Measurements from ENCODE around the gene MAML2.

MAML2 gene

GRCh38 chr11:96177146-96177545 is 165.8 kb downstream of the MAML2 start:
- no peak for DNase-seq

DNA sequence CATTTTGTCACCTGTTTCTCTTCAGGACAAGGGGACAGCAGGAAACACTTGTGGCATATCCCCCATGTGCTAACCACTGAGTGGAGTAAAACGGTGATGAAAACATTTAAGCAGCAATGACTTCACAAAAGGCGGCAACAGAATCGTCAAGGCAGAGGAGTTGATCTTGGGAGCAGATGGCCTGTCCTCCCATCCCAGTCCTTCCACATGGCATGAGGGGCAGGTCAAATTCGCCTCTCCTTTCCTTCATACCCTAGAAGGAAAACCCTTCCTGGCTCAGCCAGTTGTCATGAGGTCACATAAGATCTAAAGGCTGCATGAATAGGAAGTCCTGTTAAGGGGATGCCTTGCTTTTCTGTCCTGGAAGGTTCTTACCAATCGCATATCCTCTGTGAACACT is 169.1 kb downstream of the MAML2 start:
- DNase-seq: no peak

GRCh38 chr11:96173422-96173821 is 169.6 kb downstream of the MAML2 start:
- no peak for DNase-seq

GRCh38 chr11:96172604-96173003 is 170.4 kb downstream of the MAML2 start:
- DNase-seq: peak; percentile 63

DNA sequence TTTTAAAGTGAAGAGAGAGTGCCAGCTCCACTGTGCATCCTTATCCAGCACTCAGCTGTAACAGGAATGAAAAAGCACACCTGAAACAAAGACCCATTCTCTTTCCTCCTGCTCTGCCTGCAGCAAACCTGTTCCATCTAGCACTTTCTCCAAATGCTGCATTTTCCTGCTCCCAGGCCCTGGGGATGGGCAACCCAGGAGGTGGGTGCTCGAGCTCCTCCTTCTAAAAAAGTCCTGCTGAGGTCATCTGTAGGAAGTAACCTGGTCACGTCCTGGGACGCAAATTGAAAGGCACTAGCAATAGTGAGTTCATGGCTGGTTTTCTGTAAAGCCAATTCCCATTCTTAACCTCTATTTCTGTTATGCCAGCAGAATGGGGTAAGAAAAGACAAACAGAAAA is 173.7 kb downstream of the MAML2 start:
- DNase-seq: no peak

DNA sequence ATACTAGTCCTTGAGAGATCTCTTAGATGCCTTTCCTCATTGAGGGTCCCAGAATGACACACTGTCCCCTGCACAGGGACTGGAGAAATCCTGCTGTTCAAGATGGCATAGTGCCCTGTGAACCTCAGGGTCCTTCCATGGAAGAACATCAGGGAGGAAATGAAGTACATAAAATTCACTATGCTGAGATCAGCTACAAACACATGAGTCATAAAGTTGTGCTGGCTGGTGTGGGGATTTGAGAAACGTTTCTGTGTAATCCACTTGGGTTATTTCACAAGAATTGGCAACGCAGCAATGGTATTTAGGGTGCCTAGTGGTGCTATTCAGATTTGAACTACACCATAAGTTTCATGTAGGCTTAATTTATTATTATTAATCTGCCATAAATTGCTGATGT is 174.4 kb downstream of the MAML2 start:
- DNase-seq: peak; percentile 90

GRCh38 chr11:96167787-96168186 is 175.2 kb downstream of the MAML2 start:
- DNase-seq: no peak

- DNase-seq: no peak
These were observed 175.7 kb downstream of the MAML2 start for GRCh38 chr11:96167203-96167758.

DNA sequence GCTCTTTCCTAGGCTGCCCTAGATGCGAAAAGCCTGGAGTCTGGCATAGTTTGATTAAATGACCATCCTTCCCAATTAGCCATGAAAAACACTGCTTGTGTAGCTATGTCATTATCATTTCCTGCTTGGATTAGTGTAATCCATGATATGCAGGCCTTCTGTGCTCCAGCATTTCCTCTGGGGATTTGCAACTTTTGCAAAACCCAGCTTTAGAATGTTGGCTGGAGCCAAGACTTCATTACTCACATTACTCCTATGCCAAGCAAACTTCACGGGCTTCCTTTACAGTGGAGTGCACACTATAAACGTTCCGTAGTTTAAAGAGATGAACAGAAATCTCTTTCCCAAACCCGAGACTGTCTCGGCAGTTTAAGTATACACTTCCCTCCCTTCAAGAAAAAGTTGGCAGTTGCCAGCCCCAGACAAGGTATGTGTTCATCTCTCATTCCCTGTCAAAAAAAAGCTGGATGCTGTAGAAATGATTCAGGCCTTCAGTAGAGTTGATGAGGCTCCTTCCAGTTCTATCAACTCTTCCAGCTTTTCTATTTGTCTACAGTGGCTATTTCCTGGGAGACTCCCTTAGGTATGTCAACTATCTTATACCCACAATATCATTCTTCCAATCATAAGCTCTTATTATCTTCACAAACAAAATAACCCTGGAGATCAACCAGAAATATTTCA is 180.0 kb downstream of the MAML2 start:
- DNase-seq: peak; percentile 98

GRCh38 chr11:96161307-96162089 is 181.5 kb downstream of the MAML2 start:
- peak; percentile 74 for DNase-seq

DNA sequence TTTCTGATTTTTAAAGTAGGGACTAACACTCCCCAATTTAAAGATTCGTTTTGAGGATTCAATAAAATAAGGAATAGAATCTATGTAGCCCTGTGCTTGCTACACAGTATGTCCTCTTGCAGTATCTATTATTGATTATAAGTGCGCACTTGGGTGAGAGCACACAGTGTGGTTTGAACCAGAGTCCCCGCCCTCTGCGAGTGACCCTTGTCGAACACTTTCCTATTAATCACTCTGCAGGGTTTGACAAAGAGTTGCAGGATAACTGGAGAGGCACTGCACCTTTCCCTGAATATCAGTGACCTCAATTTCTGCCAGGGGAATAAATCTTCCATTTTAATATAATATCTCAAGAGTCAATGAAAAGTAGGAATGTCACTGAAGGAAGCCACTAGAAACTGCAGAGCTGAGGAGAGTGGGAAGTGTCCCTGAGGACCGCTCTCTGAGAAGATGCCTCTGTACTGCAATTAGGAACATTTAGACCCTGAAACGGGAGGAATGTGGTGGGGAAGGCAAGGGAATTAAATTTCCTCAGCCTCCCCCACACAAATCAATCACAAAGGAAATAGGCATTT is 182.2 kb downstream of the MAML2 start:
- no peak for DNase-seq

DNA sequence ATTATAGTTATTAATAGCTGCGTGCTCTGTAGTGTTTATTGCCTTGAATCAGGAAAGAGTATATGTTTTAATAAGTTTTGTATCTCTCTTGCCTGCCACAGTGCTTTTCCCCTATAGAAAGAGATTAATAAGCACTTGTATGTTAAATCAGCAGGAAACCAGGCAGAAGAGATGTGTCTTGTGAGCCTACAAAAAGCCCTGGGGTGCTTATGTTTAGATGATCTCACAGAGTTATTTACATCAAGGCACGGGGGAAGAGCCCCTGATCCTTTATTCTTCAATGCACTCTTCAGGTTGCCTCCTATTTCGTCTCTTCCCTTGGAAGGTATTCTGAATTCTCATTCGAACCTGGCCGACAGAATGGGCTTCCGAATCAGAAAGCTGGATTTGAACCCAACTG is 183.0 kb downstream of the MAML2 start:
- DNase-seq: no peak

- no peak for DNase-seq
These were observed 184.9 kb downstream of the MAML2 start for GRCh38 chr11:96158126-96158525.

DNA sequence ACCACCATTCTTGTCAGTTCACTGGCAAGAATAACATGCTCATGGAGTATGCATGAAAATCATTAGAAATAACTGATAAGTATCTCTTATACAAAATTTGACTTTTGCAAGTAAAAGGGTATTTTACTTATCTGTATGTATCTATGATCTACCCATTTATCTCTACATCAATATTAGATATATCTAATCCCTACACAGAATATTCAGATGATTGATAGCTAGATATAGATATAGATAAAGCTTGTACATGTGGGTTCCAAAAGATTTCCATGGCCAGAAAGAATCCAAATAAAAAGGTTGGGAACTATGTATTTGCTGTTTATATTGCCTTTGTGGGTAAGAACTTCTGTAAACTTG is 185.5 kb downstream of the MAML2 start:
- DNase-seq: no peak

DNA sequence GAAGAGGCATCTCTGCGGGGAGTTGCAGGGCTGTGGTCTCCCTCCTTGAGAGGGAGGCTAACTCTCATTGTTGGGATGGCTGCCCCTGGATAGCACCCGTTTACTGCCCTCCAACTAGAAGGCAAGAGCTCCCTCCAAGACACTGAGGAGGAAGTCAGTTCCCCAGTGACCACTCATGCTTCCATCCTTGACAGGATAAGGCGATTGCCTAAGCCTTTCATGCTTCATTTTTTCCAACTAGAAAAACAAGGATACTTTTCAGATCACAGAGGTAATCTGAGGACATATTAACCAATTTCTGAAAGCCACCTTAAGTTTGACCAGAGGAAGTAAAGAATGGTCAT is 186.6 kb downstream of the MAML2 start:
- DNase-seq: no peak

GRCh38 chr11:96155627-96156378 is 187.2 kb downstream of the MAML2 start:
- peak; percentile 99 for DNase-seq

DNA sequence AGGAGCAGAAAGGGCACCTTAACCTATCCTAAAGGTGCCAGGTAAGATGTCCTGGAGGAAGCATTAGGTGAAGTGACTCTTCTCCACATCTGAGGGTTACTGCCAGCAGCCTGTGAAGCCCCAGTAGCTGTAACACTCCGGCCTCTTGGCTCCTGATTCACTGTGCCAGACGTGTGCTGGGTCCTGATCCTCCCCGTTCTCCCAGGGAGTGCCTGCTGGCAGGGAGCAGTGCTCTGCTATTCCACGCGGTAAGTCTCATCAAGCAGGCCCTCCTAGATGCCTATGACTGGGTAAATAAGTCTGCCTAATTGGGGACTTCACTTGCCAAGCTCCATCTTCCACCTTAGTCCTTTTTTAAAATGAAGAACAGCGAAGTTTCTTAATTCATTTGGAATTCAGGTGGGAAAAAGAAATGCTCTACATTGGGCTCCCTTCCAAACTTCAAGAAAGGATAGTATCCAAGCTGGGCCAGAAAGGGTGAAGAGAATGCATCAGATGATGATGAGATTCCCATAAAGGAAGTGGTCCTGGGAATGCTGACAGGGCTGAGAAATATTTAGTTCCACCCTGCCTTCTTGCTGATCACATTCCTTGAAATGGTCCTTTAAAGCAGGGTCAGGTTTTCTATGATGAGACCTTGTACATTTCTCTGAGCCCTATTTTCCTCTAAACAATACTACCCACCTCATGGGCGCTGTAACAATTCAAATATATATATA is 188.0 kb downstream of the MAML2 start:
- DNase-seq: peak; percentile 91

GRCh38 chr11:96152623-96153022 is 190.4 kb downstream of the MAML2 start:
- no peak for DNase-seq

DNA sequence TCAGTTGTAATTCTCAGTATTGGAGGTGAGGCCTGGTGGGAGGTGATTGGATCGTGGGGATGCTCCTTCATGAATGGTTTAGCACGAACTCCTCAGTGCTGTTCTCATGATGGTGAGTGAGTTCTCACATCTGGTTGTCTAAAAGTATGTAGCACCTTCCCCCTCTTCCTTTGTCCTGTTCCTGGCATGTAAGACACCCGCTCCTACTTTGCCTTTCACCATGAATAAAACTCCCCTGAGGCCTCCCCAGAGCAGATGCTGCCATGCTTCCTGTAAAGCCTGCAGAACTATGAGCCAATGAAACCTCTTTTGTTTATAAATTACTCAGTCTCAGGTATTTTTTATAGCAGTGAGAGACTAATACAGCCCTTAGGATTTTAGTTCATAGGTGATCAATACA is 191.5 kb downstream of the MAML2 start:
- DNase-seq: peak; percentile 69

- no peak for DNase-seq
These were observed 192.4 kb downstream of the MAML2 start for GRCh38 chr11:96150609-96151008.

GRCh38 chr11:96149743-96150555 is 193.0 kb downstream of the MAML2 start:
- DNase-seq: peak; percentile 74
